Suprapubic skin (tissue), 4 donors: ENCODE results near the gene PIP5K1B.

ENCODE experiments used
- CTCF ChIP-seq, 2 donors: fragments of 200-600 bp in 1 of 2; fragments of 450-650 bp in 1 of 2; sonication (generic) in 1 of 2; IDR thresholded peaks; one replicate each; pipeline ENCODE4 v1.5.1; 2016 to 2019; ENCODE audit warnings: antibody characterized with exemption in 2 of 2, mild to moderate bottlenecking in 1 of 2, moderate library complexity in 1 of 2
- EP300 ChIP-seq: sonication (generic); formaldehyde crosslinking; IDR thresholded peaks from one replicate; pipeline ENCODE4 v1.6.1; 2017; ENCODE audit warnings: antibody characterized with exemption
- POLR2A ChIP-seq, 2 donors: fragments of 450-650 bp; IDR thresholded peaks; one replicate each; pipeline ENCODE4 v1.6.1; 2017; ENCODE audit warnings: antibody characterized with exemption in 2 of 2, mild to moderate bottlenecking in 2 of 2, moderate library complexity in 2 of 2
- POLR2AphosphoS5 ChIP-seq, 3 donors: sonication (generic); formaldehyde crosslinking; IDR thresholded peaks; one replicate each; pipeline ENCODE4 v1.6.1; 2017; ENCODE audit warnings: antibody characterized with exemption in 3 of 3

GRCh38 chr9:68872026-68872501 lies 167.0 kb downstream of the PIP5K1B start:
- no peak for TF ChIP-seq CTCF (IDR thresholded peaks at IDR 0.05)
- TF ChIP-seq POLR2AphosphoS5 (IDR thresholded peaks at IDR 0.05): no peak
- TF ChIP-seq POLR2A (IDR thresholded peaks at IDR 0.05): no peak
- TF ChIP-seq EP300: no peak
